Urothelium cell line (cell line): ENCODE data around the gene TGFBI.

ENCODE experiments used
- DNase-seq: peaks from one replicate; pipeline ENCODE4 v3.0.0; 2011; ENCODE audit warnings: low spot score, mixed read lengths
- FAIRE-seq: peaks from 2 replicates; lab custom pipeline; 2011; peaks lifted over from hg19 to GRCh38; lab: Jason Lieb, UNC

Gene TGFBI

DNA sequence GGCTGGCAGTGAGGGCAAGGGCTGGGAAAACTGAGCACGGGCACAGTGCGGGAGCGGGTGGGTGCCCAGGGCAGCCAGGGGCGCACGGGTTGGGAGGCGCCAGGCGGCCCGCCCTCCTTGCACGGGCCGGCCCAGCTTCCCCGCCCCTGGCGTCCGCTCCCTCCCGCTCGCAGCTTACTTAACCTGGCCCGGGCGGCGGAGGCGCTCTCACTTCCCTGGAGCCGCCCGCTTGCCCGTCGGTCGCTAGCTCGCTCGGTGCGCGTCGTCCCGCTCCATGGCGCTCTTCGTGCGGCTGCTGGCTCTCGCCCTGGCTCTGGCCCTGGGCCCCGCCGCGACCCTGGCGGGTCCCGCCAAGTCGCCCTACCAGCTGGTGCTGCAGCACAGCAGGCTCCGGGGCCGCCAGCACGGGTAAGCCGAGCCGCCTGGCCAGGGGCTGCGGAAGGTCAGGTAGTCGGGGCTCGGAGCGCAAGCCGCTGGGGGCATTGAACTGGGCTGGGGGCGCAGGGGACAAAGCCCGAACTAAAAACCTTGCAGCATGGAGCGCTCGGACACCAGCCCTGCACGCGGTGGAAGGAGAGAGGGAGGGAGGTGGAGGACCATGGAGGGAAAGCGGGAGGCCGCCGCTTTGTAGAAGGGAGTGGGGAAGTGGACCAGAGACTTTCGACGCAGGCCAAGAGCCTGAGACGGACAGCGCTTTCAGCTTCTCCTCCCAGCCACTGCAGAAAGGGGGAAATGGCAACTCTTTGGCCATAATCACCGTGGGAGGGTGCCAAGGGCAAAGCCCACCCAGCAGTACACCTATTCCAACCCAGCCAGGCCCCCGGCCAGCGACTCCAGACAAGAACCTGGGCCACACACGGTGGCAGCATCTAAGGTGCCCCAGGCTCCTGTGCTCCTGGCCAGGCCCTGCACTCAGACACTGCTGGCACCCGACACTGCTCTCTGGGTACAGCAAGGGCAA is at the start of gene TGFBI:
TGFBI (plus strand) TSS at position 207 of the 961 bp plus-strand sequence; CDS start at position 275, 68 bp downstream.
- DNase-seq, result no peak
- no peak for FAIRE-seq

DNA sequence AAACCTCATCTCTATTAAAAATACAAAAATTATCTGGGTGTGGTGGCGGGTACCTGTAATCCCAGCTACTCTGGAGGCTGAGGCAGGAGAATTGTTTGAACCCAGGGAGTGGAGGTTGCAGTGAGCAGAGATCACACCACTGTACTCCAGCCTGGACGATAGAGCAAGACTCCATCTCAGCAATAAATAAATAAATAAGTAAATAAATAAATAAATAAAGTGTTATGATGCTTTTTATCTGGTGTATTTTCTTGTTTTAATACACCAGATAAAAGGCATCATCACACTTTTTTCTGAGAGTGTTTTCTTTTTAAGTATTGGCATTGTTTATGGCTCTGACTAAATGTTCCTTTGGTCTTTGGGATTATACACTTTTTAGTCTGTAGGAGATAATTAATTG is 49.8 kb upstream of the TGFBI start:
- DNase-seq (no peak), FAIRE-seq (no peak)

DNA sequence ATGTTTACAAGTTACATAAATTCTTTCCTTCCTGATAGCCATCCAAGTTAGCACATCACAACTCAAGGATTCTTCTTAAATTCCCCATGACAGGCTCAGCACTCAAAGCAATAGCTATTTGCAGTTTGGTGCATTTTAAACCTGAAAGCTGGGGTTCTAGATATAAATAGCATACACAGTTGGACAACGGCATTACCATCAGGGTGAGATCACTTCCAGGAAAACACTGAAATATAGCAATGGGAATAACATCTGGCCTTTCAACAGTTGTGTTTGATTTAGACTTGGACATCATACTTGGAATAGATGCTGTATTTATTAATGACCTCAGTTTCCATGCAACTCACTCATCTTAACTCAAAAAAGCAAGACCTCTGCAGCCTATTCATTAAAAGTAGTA is 49.3 kb upstream of the TGFBI start:
- DNase-seq, result no peak
- no peak for FAIRE-seq

DNA sequence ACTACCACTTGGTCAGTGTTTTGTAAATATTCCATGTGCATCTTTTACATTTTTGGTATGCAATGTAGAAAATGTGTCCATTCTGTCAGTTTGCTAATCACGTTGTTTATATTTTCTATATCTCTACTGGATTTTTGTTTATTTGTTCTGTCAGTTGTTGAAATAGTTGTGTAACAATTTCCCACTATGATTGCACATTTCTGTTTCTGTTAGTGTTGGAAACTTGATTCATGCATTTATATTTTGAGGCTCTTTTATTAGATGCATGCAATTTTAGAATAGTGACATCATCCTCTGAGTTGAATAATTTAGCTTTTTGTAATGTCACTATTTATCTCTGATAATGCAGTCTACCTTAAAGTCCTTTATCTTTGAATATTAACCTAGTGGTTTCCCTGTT is 48.2 kb upstream of the TGFBI start:
- DNase-seq (no peak), FAIRE-seq (no peak)

DNA sequence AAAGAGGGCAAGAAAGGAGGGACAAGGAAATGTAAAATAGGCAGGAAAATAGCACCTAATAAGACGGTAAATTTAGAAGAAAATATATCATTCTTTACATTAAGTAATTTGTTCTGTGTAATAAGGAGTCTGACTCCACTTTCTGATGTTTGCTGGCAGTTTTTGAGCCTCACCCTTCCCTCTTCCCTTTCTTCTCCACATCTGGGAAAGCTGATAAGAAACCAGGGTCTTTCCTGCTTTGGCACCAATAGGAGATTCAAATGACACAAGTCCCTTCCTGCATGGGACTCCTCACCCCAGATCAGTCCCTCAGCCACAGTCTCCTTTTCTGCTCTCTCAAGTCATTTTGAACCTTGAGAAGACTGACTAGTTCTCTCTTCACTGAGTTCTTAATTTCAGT is 42.8 kb upstream of the TGFBI start:
- no peak for FAIRE-seq
- DNase-seq, result no peak

DNA sequence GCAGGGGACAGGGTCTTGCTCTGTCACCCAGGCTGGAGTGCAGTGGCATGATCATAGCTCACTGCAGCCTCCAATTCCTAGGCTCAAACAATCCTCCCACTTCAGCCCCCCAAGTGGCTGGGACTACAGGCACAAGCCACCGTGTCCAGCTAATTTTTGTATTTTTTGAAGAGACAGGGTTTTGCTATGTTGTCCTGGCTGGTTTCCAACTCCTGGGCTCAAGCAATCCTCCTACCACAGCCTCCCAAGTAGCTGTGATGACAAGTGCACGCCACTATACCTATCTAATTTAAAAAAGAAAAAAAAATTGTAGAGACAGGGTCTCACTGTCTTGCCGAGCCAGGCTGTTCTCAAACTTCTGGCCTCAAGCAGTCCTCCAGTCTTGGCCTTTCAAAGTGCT is 42.4 kb upstream of the TGFBI start:
- DNase-seq, result no peak
- no peak for FAIRE-seq

DNA sequence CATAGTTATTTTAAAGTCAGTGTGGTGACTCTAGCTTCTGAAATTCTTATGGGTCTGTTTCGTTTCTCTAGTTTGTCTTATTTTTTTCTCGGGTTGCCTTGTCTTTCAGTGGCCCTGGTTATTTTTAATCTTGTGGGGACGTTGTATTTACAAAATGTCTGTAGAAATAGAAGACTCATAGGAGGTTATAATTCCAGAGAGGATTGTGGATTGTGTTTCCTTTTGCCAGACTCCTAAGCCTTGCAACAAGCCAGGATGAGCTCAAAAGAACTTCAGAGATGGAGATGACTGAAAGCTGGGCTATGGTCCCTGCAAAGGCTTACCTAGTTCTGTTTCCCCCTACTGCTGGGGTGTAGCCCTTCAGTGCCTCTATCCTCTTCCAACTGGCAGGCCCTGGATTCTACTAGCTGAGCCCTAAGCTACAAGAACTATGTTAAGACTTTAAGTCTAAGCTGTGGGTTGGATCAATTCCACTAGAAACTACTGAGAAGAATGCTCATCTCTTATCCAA is 41.8 kb upstream of the TGFBI start:
- DNase-seq, result no peak

DNA sequence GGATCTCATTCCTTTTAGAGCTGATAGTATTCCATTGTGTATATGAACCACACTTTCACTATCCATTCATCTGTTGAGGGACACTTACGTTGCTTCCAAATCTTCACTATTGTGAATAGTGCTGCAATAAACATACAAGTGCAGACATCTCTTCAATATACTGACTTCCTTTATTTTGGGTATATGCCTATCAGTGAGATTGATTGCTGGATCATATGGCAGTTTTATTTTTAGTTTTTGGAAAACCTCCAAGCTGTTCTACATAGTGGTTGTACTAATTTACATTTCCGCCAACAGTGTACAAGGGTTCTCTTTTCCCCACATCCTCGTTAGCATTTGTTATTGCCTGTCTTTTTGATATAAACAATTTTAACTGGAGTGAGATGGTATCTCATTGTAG is 40.2 kb upstream of the TGFBI start:
- DNase-seq, result no peak
- no peak for FAIRE-seq

More for the DNA sequence above, 41.8 kb upstream of the TGFBI start:
- no peak for FAIRE-seq

DNA sequence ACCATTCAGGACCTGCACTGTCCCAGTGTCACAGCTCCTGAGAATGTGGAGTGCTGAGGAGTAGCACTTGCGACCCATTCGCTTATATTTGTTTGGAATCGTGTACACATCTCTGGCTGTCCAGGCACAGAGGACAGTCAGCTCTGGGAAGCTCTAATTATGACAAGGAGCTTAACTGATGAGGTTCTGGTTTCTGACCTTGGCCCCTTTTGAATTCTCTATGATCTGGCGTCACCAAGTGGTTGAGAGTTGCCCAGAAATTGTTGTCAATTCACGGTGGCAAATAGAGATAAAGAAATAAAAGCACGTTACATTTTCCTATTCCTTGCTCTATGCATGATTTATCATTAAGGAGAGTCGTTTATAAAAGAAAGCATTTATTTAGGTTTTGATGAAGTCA is 39.1 kb upstream of the TGFBI start:
- no peak for DNase-seq
- FAIRE-seq, result no peak

DNA sequence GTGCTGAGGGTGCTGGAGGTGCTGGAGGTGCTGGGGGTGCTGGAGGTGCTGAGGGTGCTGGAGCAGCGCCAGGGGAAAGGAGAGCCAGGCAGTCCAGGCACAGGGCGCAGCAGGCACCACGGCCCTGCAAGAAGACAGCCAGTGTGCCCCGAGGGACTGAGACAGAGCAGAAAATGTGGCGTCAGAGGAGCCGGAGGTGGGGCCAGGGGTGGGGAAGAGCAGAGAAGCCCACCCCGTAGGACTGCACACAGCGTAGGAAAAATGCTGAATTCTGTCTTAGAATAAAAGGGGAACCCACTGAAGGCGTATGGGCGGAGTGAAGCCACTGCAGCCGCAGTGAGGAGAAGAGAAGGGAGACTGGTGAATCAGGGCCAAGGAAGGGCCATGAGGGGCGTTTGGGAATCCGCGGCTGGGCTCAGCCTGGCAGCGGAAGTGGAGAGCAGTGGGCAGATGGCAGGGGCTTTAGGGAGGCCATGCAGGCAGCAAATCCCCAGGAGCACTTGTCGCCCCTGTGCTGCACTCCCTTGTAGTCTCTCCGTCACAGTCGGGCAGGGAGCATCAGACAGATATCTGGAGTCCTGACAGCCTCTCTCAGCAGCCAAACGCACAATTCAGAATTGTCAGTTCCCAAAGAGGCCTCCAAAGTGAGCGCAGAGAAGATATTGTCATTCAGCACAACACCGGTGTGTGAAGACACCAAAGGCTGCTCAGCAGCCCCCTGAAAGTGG is 38.1 kb upstream of the TGFBI start:
- DNase-seq, result no peak
- no peak for FAIRE-seq

DNA sequence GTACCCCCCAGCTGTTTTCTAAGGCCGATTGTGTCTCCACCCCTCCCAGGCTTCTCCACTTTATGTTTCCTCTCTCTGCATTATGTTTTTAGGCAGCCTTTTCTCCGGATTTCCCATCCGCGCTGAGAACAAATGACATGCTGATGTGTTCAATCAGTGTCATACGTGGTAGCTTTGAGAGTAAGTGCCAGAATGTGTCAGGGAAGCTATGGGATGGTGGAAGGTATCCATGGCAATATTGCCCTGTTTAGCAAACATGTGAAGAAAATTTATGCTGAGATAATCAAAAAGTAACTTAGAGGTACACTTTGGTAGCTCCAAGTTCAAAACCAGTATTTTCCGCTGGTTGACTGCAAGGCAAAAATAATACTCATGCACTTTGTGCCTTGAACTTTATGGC is 37.4 kb upstream of the TGFBI start:
- no peak for DNase-seq
- FAIRE-seq, result no peak

DNA sequence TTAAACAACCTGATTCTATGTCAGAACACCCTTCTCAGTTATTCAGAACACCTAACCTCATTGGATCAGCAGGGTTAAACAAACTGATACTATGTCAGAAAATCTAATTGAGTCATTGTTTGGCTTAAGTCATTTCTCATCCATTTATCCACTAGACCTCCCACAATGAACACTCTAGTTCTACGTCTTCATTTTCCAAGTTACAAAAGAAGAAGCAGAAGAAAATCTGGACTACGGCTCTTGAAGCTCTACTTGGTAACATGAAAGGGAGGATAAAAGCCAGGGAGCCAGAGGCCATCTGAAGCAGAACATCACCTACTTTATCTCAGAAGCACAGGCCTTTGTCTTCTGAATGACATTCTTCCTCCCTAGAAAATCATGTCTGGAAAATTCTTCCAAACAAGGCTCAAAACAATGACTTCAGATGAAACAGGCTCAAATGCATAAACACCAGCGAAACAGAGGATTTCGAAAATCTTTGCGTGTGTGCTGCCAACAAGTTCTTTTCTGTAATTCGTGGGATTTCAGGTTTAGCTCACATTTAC is 35.4 kb upstream of the TGFBI start:
- DNase-seq (no peak), FAIRE-seq (no peak)

DNA sequence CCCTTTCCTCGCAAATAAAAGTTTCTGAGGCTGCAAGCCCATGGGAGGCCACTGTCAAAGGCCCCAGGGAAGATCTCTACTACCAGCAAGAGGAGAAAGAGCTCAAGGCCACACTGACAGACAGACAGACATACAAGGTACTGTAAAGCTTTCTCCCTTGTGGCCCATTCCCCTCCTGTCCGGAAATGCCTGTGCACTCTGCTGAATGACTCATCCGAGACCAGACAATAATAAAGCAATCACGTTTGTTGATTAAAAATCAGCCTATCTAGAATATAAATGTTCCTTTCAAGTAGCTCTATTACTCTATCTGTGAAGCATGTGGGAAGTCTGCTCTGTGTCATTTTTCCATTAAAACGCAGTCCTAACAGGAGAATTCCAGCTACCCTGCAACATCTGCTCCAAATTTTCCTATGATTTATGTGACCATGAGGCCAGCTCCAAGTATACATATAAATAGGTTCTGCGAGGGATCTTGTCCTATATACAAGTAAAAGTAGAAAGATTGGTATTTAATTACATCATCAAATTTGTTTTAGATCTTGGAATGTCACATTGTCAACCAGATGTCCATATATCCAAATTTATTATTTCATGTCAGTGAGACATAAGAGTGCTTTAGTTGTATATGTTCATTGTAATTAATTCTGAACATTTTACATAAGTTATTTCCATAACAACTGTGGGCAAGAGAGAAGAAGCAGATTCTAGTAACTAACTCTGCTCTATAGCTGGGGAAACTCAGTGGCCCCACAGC is 34.7 kb upstream of the TGFBI start:
- peak; percentile 48 for DNase-seq
- FAIRE-seq, result no peak

DNA sequence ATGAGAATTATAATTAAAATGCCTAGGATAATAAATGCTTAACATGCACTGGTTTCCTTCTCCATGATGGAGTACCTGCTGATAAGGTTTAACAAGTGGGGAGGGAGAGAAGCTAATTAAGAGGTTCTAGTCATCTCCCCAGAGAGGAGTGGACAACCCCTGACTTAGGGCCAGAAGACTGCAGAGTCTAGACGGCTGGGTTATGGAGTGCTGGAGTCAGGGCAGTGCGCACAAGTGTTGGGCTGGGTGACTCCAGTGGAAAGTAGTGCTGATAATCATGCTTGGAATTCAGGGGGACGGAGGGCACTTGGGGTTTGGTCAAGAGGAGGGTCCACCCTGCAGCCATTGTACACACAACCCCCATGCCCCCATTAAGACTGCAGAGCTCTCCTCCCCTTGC is 32.8 kb upstream of the TGFBI start:
- DNase-seq, result no peak
- FAIRE-seq, result no peak

DNA sequence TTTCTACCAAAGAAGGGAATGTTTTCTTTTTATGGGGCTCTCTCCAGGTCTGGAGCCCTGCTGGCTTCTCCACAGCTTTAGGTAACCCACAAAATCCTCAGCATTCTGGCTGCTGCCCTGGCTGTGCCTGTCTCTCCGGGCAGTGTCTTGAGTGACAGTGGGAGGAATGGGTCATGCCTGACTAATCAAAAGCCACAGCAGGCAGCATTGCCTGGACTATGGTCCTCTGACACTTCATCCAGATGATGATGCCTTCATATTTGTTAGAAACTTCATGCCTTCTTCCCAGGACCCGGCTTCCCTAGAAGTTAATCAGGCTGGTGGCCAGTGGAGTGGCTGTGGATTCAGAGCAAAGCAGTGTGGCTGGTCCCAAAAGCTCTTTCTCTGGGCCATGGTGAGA is 32.2 kb upstream of the TGFBI start:
- FAIRE-seq (no peak), DNase-seq (no peak)

DNA sequence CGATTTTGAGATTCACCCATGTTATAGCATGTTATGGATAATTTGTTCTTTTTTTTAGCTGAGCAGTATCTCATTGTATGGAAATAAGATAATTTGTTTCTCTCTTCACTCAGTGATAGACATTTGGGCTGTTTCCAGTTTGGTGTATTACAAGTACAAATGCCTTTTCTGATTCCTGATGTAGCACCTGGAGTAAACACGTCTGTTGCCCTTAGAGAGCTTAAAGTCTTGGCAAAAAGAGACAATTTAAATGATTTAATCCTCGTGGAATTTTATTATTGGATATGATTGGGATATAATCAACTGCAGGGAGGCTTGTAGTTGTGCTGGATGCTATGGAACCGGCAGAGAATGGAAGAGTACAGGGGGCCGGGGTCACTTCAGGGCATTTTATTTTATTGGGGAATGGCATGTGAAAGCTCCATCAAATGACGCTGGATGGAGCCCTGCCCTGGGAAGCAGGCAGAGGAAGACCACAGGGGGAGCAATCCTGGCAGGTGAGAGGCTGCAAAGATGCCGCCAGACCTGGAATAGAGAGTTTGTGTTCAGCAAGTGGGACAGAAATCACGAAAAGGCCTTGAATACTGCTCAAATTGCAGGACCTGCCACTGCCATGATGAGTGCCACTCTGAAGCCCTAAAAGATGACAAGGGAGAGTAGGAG is 31.0 kb upstream of the TGFBI start:
- FAIRE-seq, result no peak

DNA sequence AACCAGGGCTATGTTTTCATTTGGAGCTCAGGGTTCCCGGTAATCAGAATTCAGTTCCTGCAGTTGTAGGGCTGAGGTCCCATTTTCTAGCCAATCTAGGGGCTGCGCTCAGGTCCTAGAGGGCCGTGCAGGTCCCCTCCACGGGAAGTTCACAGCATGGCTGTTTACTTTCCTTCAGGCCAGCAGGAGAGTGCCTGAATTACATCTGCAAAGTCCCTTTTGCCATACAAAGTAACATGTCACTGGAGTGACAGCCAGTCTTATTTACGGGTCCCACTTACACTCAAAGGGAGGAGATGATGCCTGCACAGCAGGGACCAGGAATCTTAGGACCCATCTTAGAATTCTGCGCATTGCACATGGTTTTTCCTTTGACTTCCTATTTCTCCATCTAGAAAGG is 29.9 kb upstream of the TGFBI start:
- no peak for FAIRE-seq

More for the DNA sequence above, 31.0 kb upstream of the TGFBI start:
- no peak for DNase-seq

DNA sequence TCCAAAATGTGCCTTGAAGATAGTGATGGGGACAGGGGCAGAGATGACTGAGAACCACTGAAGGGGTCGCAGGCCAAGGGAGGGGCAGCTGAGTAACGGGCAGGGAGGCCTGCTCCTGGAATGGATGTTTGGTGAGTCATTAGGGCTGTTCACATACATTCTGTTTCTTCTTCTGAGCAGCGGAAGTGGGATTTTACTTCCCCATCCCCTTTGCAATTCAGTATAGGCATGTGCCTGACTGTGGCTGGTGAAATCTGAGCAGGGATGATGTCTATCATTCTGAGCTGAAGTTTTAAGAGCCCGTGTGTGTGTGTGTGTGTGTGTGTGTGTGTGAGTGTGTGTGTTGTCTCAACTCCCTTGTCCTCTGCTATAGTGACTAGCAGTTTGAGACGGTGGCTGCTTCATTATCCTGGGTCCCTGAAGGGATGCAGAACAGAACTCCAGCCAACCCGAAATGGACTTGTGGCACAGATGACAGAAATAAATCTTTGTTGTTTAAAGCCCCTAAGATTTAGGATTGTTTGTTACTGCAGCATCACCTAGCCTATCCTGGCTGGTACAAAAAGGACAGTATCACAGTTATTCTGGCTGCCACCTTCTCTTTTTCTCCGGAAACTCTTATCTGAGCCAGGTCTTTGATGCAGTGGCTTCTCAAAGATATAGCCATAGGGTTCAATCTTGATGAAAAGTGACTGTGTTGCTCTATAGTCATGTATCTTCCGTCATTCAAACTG is 29.2 kb upstream of the TGFBI start:
- DNase-seq, result peak; percentile 36
- no peak for FAIRE-seq

More for the DNA sequence above, 29.9 kb upstream of the TGFBI start:
- DNase-seq, result no peak

DNA sequence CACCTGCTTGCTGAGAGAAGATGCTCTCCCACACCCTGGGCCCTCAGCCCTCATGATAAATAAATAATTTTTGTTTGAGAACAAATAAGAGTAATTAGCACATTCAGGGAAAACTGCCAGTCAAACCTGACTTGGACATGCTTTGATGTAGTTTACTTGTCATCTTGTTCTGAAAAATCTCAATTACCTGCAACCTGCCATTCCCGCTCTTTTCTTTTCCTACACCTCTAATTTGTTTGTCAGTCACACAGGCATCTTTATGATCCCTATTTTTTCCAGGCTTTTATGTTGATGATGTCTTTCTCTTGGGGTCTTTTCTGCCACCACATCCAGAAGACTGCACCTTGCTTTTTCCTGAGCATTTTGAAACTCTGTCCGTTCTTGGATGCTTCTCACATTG is 28.6 kb upstream of the TGFBI start:
- FAIRE-seq (no peak), DNase-seq (no peak)

DNA sequence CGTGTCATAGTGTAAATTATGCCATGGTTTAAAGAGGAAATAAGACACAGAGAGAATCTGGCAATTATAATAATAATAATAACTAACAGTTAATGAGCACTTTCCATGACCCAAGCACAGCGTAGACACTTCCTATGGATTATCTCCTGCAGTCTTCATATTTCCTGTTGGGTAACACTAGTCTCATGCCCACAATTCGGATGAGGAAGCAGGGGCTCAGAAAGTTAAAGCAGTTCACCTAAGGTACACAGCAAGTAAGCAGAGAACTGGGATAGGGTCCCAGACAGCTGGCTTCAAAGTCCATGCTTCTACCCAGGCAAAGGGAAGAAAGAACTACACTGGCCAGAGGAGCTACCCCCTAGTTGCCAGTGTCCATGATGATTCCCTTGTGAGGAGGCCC is 27.9 kb upstream of the TGFBI start:
- FAIRE-seq (no peak), DNase-seq (no peak)
